ENCODE results near the gene ZNF182.
"Not testable (repeated sequence)": the region's sequence is repeated elsewhere in the genome, so short reads cannot be mapped to it uniquely, and the experiment has no call there.

The ZNF182 gene

DNA sequence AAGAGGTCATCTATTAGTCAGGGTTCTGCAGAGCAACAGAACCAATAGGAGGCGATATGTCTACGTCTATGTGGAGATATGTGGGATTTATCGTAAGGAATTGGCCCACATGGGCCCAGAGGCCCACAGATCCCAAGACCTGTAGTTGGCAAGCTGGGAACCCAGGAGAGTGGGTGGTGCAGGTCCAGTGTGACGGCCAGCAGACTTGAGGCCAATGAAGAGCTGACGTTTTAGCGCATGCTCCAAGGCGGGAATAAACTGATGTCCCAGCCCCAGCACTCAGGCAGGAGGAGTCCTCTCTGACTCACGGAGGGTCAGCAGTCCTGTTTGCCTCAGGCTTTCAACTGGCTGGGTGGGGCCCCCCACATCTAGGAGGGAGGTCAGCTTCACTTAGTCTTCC lies 24.3 kb upstream of the ZNF182 start:
- no peak for DNase-seq (ENCODE audit: insufficient read length, low spot score)
- TF ChIP-seq, protein P1, sequence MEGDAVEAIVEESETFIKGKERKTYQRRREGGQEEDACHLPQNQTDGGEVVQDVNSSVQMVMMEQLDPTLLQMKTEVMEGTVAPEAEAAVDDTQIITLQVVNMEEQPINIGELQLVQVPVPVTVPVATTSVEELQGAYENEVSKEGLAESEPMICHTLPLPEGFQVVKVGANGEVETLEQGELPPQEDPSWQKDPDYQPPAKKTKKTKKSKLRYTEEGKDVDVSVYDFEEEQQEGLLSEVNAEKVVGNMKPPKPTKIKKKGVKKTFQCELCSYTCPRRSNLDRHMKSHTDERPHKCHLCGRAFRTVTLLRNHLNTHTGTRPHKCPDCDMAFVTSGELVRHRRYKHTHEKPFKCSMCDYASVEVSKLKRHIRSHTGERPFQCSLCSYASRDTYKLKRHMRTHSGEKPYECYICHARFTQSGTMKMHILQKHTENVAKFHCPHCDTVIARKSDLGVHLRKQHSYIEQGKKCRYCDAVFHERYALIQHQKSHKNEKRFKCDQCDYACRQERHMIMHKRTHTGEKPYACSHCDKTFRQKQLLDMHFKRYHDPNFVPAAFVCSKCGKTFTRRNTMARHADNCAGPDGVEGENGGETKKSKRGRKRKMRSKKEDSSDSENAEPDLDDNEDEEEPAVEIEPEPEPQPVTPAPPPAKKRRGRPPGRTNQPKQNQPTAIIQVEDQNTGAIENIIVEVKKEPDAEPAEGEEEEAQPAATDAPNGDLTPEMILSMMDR (IDR thresholded peaks at IDR 0.05; ENCODE audit: insufficient read depth, missing control alignments), result no peak
- FAIRE-seq, result no peak

DNA sequence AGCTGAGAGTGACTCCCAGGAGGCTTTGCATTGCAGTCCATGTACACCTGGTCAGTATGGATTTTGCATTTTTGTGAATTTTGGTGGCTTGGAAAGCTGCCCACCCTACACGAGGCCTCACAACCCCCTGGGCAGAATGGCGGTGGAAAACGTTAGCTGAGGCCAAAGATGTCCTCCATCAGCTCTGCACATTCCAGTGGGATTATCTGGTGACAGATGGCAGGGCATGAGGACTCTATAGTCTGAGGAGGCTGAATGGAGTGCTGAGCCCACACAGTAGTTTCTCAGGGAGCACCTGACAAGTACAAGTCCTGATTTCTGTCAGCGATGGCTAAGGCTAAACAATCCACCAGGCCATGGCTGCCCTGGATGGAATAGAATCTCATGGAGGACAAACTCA lies 23.8 kb upstream of the ZNF182 start:
- not testable (repeated sequence) for DNase-seq (ENCODE audit: insufficient read length, low spot score)
- peak; percentile 88 for FAIRE-seq

DNA sequence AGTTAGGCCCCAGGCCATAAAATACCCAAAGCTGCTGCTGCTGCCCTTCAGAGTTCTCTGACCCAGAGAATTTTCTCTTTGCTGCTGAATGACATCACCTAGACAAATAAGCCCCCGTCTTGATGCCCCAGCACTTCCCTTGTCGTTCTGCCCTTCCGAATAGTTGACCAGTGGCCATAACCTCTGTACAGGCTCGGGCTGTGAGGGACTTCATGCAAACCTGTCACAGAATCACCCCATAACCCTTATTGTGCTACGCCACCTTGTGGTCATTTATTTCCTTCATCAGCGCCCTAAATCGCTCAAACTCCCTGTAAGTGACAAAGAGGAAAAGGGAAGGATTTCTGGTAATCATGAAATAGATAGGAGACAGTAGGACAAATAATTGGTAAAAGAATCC lies 21.8 kb upstream of the ZNF182 start:
- DNase-seq (ENCODE audit: insufficient read length, low spot score) (no peak), FAIRE-seq (peak; percentile 69)
- TF ChIP-seq, protein P1 (IDR thresholded peaks at IDR 0.05; ENCODE audit: insufficient read depth, missing control alignments), result peak; percentile 69

DNA sequence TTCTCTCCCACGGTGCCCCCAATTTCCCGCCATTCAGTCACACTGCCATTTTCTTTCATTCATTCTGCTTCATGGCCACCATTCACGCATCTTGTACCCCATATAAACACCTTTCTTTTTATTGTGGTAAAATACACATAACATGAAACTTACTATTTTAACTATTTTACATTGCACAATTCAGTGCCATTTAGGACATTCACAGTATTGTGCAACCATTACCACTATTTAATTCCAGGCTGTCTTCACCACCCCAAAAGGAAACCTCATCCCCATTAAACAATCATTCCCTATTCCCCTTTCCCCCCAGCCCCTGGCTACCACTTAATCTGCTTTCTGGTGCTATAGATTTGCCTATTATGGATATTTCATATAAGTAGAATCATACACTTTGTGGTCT lies 18.9 kb upstream of the ZNF182 start:
- FAIRE-seq, result no peak
- DNase-seq (ENCODE audit: insufficient read length, low spot score), result no peak
- TF ChIP-seq, protein P1 (IDR thresholded peaks at IDR 0.05; ENCODE audit: insufficient read depth, missing control alignments), result no peak

DNA sequence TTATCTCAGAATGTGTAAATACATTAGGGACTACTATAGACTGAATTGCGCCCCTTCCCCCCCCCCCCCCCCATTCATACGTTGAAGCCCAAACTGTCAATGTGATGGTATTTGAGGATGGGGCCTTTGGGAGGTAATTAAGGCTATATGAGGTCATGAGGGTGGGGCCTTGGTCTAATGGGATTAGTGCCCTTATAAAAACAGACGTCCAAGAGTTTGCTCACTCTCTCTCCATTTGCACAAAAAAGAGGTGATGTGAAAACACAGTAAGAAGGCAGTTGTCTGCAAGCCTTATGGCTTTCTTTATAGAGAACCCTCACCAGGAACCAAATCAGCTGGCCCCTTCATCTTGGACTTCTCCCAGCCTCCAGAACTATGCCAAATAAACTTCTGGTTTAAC lies 18.3 kb upstream of the ZNF182 start:
- no peak for DNase-seq (ENCODE audit: insufficient read length, low spot score)
- no peak for FAIRE-seq
- TF ChIP-seq, protein P1 (IDR thresholded peaks at IDR 0.05; ENCODE audit: insufficient read depth, missing control alignments), result no peak

DNA sequence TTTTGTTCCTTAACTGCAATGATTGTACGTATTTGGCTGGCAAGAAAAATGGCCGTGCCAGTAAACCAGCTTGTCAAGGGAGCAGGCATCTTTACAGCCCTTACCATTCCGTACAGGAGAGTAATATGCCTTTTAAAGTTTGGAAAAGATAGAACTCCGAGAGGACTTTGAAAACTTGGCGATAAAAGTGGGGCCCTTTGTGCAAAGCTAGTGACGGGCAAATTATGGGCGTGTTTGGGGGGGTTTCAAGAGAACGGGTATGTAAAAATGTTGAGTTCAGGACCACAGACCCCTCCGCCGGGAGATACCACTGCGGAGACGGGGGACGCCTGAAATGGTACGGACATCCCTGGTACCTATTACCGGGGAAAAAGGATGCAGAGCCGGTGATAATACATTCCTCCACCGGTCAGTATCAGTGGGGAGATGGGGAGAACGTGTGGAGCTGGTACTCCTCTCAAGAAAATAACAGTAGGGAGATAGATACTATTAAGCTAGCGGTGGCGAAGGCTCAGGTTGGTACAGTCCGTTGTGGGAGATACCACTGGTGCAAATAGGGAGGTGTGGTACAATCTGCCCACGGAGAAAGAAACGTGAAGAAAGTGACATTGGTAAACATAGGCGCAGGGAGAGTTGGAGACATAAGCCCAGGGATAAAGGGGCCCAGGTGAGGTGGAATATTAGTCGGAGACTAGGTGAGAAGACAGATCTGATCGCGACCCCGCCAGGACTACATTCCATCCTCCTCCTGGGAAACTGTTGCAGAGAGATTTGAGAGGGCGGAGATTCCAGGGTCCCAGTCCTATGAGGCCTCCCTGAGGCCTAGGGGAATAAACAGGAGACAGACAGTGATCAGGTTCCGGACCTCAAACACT lies 17.5 kb upstream of the ZNF182 start:
- TF ChIP-seq, protein P1 (IDR thresholded peaks at IDR 0.05; ENCODE audit: insufficient read depth, missing control alignments), result no peak
- no peak for DNase-seq (ENCODE audit: insufficient read length, low spot score)
- FAIRE-seq, result peak; percentile 85

DNA sequence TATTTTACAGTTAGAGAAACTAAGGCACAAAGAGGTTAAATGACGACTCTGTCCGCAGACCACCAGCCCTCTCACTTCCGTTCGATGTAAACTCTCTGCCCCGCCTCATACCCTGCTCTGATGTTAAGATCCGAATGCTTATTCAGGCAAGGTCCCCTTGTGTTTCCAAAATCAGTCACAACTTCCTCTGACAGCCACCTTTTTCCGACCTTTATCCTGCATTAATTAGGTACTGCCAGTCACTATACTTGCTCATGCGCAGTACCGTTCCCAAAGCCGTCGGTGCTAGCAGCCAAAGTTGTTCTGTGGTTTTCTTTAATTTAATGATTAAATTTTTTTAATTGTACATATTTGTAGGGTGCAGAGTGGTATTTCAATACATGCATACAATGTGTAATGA lies 16.7 kb upstream of the ZNF182 start:
- not testable (repeated sequence) for DNase-seq (ENCODE audit: insufficient read length, low spot score)
- FAIRE-seq, result peak; percentile 77

DNA sequence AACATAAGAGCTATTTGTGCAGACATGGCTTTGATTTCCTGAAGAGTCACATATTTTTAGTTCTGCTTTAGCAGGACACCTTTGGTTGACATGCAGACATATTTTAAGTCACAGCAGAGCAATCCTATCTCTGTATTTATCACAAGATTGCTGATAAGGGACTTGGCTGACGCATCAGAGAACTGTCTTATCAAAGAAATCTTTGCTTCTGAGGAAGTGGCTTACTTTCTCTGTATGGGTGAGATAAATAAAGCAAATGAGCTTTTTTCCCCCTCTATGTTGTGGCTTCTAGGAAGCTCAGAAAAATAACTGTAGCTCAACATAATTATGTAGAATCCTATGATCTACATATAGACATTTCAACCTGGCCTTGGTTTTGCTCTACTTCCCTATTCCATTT lies 16.1 kb upstream of the ZNF182 start:
- not testable (repeated sequence) for DNase-seq (ENCODE audit: insufficient read length, low spot score)
- peak; percentile 93 for FAIRE-seq

DNA sequence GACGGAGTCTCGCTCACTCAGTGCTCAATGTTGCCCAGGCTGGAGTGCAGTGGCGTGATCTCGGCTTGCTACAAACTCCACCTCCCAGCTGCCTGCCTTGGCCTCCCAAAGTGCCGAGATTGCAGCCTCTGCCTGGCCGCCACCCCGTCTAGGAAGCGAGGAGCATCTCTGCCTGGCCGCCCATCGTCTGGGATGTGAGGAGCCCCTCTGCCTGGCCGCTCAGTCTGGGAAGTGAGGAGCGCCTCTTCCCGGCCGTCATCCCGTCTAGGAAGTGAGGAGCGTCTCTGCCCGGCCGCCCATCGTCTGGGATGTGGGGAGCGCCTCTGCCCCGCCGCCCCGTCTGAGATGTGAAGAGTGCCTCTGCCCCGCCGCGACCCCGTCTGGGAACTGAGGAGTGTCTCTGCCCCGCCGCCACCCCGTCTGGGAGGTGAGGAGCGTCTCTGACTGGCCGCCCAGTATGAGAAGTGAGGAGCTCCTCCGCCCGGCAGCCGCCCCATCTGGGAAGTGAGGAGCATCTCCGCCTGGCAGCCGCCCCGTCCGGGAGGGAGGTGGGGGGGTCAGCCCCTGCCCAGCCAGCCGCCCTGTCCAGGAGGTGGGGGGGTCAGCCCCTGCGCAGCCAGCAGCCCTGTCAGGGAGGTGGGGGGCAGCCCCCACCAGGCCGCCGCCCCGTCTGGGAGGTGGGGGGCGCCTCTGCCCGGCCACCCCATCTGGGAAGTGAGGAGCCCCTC lies 13.0 kb upstream of the ZNF182 start:
- FAIRE-seq; DNase-seq (ENCODE audit: insufficient read length, low spot score): not testable (repeated sequence)

DNA sequence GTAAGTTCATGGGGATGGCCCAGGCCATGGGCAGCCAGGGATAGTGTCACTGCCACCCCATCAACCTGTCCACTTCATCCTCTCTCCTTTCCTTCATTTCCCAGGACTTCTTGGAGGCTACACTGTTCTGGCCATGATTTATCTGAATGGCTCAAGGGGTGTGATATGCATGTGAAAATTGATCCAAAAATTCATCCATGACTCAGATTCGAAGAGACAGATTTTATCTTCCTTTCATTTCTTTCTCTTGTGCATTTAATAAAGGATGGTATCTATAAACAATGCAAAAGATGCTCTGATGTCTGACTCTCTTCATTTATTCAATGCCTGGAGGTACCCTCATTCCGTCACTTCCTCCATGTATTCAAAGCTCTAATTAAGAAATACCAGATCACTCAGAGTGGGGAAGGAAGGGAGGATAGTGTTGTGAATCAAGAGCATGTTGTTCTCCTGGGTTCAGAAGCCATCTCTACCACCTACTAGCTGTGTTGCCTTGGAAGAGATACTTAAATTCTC lies 5.7 kb upstream of the ZNF182 start:
- FAIRE-seq, result not testable (repeated sequence)

DNA sequence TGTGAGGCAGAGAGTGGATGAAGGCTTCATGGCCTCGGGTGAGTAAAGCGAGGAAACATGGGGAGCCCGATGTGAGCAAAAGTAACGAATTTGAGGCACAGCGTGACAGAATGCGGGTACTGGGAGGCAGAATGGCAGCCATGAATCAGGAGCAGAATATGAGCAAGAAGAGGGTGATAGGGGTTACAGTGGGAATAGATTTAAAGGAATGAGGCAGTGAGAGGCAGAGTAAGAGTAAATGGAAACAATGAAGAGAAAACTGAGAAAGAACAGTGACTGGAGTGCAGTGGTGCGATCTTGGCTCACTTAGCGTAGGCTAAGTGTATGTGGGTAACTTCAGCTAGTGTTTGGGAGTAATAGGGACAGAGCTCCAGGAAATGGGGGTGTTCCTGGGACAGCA lies 2.9 kb upstream of the ZNF182 start, which contains the start of gene SPACA5:
TSS of gene SPACA5 (plus strand) at position 301 of the 400 bp plus-strand sequence. CDS start 815 bp downstream, outside the sequence.
- FAIRE-seq; DNase-seq (ENCODE audit: insufficient read length, low spot score): not testable (repeated sequence)

More for the DNA sequence above, 5.7 kb upstream of the ZNF182 start:
- not testable (repeated sequence) for DNase-seq (ENCODE audit: insufficient read length, low spot score)
